HG03103 (cell line): ENCODE measurements around the gene MAD1L1.

ENCODE experiments used
- ATAC-seq: cut with Tn5 transposase; IDR thresholded peaks from one replicate; pipeline ENCODE4 v1.9.1; 2021; ENCODE audit warnings: low read depth; ENCODE audit not compliant: unreplicated experiment

MAD1L1 gene

GRCh38 chr7:1914743-1915142 is 318.0 kb downstream of the MAD1L1 start:
- no peak for ATAC-seq

- no peak for ATAC-seq
Observed at GRCh38 chr7:1914321-1914720, 318.4 kb downstream of the MAD1L1 start.

GRCh38 chr7:1913466-1914282 is 319.1 kb downstream of the MAD1L1 start:
- ATAC-seq: no peak

DNA sequence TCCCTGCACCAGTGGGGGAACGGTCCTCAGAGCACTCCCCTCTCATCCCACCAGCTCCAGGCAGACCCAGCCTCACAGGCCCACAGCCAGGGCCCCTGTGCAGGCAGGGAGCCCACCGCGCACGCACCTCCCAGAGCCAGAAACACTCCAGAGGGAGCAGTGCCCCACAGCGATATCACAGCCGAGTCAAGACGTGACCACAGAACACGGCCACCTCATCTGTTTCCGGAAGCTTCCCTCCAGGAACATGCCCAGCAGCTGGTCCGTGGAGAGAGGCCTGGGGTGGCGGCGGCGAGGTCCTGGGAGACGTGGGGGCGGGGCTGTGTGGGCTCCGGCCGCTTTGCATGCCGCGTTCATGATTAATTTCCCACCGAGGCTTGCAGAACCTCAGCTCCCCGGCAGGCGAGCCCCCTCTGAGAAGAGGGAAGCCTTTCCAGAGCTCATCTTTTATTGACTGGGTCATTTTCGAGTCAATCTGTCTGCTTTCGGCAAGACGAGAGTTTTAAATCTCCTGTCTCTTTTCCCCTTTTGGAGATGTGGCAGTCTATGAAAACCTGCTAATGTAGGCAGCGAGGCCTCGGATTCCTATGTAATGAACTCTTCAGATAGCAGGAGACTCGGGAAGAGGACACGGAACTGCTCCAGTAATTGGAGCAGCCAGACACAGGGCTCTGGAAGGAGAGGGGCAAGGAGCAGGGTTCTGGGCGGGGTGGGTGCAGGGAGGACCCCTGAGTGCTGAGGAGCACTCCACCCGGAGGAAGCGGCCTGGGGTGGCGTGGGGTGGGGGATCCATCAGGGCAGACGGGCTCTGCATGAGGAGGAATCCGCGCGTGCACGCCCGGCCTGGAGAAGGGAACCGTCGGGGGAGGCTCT is 319.9 kb downstream of the MAD1L1 start:
- no peak for ATAC-seq

- no peak for ATAC-seq
Observed at GRCh38 chr7:1911571-1911970, 321.2 kb downstream of the MAD1L1 start.

GRCh38 chr7:1910827-1911226 is 321.9 kb downstream of the MAD1L1 start:
- no peak for ATAC-seq

GRCh38 chr7:1910081-1910685 is 322.6 kb downstream of the MAD1L1 start:
- ATAC-seq: no peak

DNA sequence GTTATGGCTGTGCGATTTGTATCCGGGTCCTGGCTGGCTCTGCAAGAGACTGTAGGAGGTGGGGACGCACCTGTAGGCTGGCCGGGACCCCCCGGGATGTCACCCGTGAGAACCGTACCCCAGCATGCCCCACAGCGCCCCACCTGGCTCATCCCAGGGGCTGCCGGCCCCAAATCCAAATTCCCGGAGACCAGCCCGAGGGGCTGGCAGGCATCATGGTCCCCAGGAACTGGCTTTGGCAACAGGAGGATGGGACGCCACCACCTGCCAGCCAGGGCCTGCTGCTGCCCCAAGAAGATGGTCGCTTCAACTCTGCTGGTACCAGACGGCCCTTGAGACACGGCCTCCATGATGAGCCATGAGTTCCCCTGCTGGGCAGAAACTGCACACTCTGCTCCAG is 323.3 kb downstream of the MAD1L1 start:
- ATAC-seq: no peak

DNA sequence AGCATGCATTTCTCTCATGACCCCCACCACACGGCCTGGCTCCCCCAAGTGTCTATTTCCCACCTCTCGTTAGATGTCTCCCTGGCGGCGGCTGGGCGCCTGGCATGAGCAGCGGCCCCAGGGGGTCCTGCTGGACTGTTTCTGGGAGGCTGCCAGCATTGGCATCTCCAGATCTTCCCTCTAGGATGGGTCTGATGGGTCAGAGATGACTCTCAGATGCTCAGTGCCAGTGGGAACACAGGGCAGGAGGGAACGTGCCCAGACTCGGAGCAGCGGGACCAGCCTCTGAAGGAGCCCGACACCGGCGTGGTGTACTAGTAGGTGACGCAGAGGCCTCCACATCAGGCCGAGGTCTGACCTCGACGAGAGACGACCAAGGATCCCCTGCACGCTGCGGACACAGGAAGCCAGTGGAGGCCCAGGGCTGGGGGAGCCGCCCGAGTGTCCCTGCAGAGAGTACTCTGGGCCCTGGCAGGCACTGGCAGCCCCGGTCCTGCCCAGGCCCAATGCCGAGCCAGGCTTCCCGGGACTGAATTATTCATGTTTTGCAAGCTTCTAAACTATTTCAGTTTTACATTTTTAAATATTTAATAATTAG is 323.8 kb downstream of the MAD1L1 start:
- ATAC-seq: no peak

DNA sequence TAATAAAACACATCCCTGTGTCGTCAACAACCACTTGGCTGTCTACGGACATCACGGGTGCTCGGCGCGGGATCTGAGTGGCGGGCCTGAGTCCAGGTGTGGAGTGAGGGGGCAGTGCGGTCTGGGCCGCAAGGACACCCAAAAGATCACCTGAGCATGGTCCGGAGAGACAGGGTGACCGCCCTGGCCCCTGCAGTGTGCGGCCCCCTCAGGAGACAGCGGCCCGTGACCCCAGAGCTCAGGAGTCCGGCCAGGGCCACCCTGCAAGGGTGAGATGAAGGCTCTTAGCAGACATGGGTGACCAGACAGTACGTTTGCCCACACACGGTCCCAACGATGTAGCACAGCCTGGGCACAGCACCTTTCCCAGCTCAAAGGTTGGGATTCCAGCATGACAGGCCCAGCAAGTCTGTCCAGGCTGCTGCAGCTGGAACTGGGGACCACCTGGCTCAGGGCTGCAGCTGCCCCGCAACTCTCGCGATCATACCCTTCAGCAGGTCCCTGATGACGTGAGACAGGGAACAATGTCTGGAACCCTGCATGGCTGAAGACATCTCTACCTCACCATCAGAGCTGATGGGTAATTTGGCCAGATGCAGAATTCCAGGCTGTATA is 324.9 kb downstream of the MAD1L1 start:
- ATAC-seq: no peak

DNA sequence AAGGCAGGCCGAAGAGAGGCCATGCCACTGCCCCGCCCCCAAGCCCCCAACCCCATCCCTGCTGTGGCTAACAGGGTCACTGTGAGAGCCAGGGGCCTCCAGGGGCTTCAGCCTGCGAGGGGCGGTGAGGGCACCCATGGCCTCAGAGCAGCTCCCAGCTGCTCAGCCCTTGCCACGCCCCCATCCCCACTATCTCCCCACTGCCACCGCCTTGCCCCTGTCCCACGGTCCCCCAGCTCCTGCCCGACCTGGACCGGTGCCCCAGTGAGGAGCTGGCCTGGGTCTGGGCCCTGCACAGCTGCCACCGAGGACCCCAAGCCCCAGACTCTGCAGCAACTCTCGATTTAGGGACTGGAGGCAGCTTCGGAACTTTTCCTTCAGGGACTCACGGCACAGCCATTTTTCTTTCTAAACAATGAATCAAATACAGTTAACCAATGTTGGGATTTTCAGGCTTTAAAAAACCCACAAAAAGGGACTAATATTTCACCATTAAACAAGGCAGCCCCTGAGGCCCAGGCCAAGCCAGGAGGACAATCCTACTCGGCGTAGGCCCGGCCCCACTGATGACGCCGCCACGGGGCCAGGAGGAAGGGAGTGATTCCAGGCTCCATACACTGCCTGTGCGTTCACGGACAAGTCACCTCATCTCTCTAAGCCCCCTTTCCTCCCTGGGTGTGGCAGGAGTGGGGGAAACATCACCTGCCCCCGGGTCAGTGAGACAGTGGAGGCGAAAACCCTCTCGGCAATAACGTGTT is 325.6 kb downstream of the MAD1L1 start:
- ATAC-seq: no peak

GRCh38 chr7:1906087-1906830 is 326.5 kb downstream of the MAD1L1 start:
- no peak for ATAC-seq

- ATAC-seq: no peak
Observed at GRCh38 chr7:1902231-1902855, 330.4 kb downstream of the MAD1L1 start.

GRCh38 chr7:1901431-1902210 is 331.1 kb downstream of the MAD1L1 start:
- no peak for ATAC-seq

DNA sequence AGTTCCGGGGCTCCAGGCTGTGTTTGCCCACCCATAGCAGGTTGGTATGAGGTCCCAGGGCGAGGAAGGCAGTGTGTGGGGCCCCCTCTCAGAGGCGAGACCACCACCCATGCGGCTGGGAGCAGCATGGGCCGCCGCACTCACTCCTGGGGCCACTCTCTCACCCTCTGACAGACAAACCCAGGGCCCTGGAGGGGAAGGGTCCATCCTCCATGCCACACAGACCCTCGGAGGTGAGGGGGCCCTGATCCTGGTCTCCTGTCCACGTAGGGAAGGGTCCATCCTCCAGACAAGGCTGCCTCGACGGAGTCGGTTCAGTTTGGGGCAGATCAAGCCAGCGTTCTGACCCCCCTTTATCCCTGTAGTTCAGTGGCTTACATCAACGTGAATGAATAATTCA is 331.9 kb downstream of the MAD1L1 start:
- no peak for ATAC-seq

GRCh38 chr7:1899951-1900762 is 332.6 kb downstream of the MAD1L1 start:
- no peak for ATAC-seq

GRCh38 chr7:1899196-1899595 is 333.5 kb downstream of the MAD1L1 start:
- no peak for ATAC-seq
